NCI-H748 (cell line): Measurements from ENCODE around the gene FBXW11.
"Not testable (repeated sequence)": the region's sequence is repeated elsewhere in the genome, so short reads cannot be mapped to it uniquely, and the experiment has no call there.

ENCODE experiments used
- DNase-seq: peaks from one replicate; lab custom pipeline; 2025; ENCODE audit not compliant: unreplicated experiment; lab: John Stamatoyannopoulos, UW

The FBXW11 gene

GRCh38 chr5:171956314-171956713 is 50.1 kb downstream of the FBXW11 start:
- no peak for DNase-seq

DNA sequence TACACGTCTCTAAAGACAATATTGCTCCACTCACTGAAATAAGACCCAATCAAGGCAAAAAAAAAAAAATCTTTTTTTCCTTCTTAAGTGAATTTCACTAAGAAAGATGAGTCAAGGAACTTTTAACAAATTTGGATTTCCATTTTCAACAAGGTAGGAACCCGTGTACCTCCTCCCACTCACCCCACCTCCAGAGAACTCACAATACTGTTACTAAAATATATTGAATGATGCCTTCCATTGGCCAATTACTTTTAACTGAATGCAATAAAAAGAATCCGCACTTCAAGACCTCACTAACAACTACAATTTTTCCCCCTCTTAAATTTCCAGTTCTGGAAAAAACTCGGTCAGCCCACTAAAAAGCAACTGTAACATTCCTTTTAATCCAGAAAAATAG is 50.7 kb downstream of the FBXW11 start:
- no peak for DNase-seq

- no peak for DNase-seq
Measured at GRCh38 chr5:171954721-171955120, 51.7 kb downstream of the FBXW11 start.

DNA sequence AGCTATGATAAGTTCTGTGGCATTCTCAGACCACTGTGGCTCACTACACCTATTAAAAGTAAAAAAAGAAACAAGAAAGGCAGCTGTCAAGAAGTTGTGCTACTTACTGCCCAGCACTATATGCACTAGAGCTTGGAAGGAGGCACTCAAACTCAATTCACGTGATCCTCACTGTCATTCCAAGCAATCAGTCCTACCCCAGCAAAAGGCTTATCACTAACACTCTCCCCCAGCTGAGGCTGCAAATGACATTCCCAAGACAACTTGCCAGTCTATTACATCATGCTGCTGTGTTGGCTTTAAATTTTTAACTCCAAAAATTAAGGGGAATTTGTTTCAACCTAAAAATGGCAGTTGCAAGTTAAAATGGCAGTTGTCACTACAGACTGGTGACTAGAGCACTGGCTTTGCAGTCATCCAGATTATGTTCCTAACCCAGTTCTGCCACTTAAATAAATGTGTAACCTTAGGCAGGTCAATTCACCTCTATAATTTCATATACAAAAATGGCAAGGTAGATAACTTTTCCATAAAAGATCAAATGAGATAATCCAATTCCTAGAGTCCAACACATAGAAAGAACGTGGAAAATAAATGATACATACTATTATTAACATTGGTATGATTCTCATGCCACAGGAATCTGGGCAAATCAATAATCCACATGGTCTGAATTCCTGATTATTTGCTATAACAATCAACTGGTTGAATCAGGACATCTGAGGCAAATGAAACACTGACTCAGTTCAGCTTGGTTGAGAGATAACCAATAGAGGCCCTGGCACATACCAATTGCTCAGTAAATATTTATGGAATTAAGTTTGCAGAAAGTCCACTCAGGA is 52.4 kb downstream of the FBXW11 start:
- no peak for DNase-seq

GRCh38 chr5:171952021-171952420 is 54.4 kb downstream of the FBXW11 start:
- DNase-seq, result no peak

- no peak for DNase-seq
Measured at GRCh38 chr5:171951218-171951617, 55.2 kb downstream of the FBXW11 start.

- DNase-seq, result no peak
Measured at GRCh38 chr5:171946000-171946781, 60.2 kb downstream of the FBXW11 start.

DNA sequence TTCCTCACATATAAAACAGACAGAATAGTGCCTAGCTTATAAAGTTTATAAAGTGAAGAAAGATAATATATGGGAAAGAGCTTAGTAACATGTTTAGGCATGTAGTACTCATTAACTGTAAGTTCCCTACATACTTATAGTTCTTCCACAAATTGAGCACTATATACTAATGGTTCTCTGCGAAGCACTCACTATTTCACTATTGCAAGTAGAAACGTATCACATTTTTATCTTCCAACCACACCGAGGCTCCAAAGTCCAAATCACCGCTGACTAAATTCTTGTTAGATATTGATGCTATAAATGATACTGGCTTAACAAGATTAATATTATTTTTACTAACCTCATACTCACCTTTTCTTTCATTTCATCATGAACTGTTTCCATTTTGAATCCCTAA is 61.0 kb downstream of the FBXW11 start:
- DNase-seq, result no peak

DNA sequence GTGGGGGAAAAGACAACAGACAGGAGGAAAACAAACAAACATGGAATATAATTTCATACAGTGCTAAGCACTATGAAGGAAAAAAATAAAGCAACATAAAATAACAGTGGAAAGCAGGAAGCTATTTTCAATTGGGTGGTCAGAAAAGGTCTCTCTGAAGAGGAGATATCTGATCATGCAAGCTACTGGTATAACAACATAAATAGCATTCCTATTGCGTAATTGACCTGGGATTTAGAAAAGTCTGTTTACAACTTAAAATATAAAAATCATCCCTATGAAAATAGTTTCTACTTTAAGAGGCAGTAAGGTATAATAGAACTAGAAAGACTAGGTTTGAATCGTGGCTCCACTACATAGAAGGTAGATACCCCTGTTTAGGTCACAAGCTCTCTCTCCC is 61.4 kb downstream of the FBXW11 start:
- no peak for DNase-seq

DNA sequence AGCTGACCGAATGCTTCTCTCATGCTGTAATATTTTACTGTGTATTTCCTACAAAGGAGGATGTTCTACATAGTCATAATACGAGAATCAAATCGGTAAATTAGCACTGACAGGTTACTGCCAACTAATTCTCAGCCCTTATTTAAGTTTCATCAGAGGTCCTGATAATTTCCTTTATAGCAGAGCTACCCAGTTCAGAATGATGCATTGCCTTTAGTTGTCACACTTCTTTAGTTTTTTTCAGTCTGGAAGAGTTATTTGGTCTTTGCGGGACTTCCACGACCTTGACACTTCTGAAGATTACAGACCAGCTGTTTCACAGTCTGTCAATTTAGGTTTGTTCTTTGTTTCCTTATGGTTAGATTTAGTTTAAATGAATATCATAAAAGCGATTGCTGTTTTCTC is 64.3 kb downstream of the FBXW11 start:
- DNase-seq, result not testable (repeated sequence)

DNA sequence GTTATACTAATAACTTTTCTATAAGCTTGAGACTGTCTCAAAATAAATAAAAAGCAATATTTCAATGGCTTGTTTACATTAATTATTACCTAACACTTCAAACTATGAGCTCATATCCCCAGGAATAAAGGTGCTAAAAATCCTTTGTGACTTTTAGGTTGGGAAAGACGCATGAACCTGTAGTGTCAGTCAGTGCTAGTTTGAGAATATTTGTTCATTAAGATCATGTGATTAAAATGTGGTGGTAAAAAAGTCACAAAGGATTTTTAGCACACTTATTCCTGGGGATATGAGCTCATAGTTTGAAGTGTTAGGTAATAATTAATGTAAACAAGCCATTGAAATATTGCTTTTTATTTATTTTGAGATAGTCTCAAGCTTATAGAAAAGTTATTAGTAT is 64.8 kb downstream of the FBXW11 start:
- not testable (repeated sequence) for DNase-seq

GRCh38 chr5:171941275-171941674 is 65.2 kb downstream of the FBXW11 start:
- DNase-seq, result not testable (repeated sequence)

- no peak for DNase-seq
Measured at GRCh38 chr5:171939951-171940350, 66.5 kb downstream of the FBXW11 start.

GRCh38 chr5:171938358-171938757 is 68.1 kb downstream of the FBXW11 start:
- no peak for DNase-seq

GRCh38 chr5:171937351-171937750 is 69.1 kb downstream of the FBXW11 start:
- no peak for DNase-seq

GRCh38 chr5:171934586-171934985 is 71.9 kb downstream of the FBXW11 start:
- DNase-seq, result no peak

DNA sequence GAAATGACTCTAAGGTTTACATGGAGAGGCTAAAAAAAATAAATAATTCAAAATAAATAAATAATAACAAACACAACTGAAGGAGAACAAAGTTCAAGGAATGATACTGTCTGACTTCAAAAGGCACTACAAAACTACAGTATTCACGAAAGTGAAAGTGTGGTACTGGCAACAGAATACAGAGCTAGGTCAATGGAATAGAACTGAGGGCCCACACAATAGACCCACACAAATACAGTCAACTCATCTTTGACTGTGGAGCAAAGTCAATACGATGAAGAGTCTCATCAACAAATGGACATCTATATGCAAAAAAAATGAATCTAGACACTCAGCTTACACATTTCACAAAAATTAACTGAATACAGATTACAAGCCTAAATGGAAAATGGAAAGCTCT is 75.3 kb downstream of the FBXW11 start:
- DNase-seq, result no peak

- DNase-seq, result no peak
Measured at GRCh38 chr5:171927345-171927941, 79.0 kb downstream of the FBXW11 start.

DNA sequence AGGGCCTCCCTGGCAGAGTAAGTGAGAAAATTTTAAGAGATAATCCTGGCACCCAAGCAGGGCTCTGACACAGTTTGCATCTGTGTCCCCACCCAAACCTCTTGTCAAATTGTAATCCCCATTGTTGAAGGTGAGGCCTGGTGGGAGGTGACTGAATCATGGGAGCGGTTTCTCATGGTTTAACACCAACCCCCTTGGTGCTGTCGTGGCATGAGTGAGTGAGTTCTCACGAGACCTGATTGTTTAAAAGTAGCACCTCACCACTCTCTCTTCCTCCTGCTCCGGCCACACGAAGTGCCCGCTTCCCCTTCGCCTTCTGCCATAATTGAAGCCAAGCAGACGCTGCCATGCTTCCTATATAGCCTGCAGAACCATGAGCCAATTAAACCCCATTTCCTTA is 80.1 kb downstream of the FBXW11 start:
- no peak for DNase-seq

GRCh38 chr5:171924493-171925122 is 81.8 kb downstream of the FBXW11 start:
- DNase-seq, result no peak

- DNase-seq, result no peak
Measured at GRCh38 chr5:171920765-171921391, 85.6 kb downstream of the FBXW11 start.
